Esophagus mucosa (tissue), 1 donor: ENCODE measurements around the gene SIAE. TPM values are rescaled to one million over a fixed set of nuclear protein-coding genes. Genes with fewer than 3 reads are reported as not detected.
"Not testable (repeated sequence)": the region's sequence is repeated elsewhere in the genome, so short reads cannot be mapped to it uniquely, and the experiment has no call there.

ENCODE experiments used
- ATAC-seq: fragments of 200-7000 bp; cut with Tn5 transposase; one replicate; pipeline ENCODE4 v1.9.1; 2020
- total RNA-seq: library from RNA; stranded (reverse); gene quantifications from one replicate; pipeline ENCODE4 v1.2.4, GENCODE V29; 2023
- donor health status: DM: yes; HTN: yes; CAD: no.

SIAE gene
- total RNA-seq, 1 donor from 2014 or later, result 28.3 TPM

GRCh38 chr11:124622531-124623451 is 50.7 kb downstream of the SIAE start, which contains the start of gene TBRG1:
Gene TBRG1 (plus strand): TSS chr11:124622864. CDS start chr11:124623084, 220 bp downstream.
- peak; percentile 94 for ATAC-seq

- no peak for ATAC-seq
These were observed 54.7 kb downstream of the SIAE start for GRCh38 chr11:124618863-124619262.

- no peak for ATAC-seq
These were observed 60.8 kb downstream of the SIAE start for GRCh38 chr11:124612567-124613246.

DNA sequence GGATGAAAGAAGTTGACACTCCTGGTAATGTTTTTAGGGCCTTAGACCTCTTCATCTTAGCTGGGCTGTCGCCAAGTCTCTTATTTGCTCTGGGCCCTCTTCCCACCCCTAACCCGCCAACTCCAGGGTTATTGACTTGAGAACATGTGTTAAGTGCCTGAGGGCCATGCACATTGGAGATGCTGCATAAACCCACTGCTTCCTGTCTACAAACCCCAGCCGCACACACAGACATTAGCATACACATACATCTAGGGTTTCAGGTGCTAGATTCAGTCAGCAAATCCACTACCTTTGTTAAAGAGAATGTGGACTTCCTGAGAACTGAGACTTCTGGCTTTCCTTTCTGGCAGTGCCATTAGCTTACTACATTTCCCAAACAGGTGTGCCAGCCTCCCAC is 61.5 kb downstream of the SIAE start:
- no peak for ATAC-seq

GRCh38 chr11:124611064-124611463 is 62.5 kb downstream of the SIAE start, which contains the start of gene PANX3:
Gene PANX3 (plus strand): TSS chr11:124611428. CDS start chr11:124611557, 129 bp downstream.
- ATAC-seq, result peak; percentile 25

DNA sequence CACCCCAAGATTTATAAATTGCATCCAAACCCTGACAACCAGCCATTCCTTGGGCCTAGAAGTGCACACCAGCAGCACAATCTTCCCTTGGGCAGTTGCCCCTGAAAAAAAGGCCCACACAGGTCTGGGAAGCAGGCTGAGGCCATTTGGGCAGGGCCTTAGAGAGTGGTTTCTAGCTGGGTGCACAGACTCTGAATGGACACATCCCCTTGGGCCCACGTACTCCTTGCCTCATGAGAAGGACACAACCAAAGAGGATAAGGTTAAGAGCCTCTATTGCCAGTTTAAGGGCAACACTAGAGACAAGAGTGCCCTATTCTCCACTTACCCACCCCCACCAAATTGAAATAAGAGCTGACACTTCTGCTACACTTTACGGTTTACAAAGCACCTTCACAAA is 63.2 kb downstream of the SIAE start:
- no peak for ATAC-seq

- no peak for ATAC-seq
These were observed 65.4 kb downstream of the SIAE start for GRCh38 chr11:124608147-124608546.

- ATAC-seq, result no peak
These were observed 67.8 kb downstream of the SIAE start for GRCh38 chr11:124605719-124606118.

DNA sequence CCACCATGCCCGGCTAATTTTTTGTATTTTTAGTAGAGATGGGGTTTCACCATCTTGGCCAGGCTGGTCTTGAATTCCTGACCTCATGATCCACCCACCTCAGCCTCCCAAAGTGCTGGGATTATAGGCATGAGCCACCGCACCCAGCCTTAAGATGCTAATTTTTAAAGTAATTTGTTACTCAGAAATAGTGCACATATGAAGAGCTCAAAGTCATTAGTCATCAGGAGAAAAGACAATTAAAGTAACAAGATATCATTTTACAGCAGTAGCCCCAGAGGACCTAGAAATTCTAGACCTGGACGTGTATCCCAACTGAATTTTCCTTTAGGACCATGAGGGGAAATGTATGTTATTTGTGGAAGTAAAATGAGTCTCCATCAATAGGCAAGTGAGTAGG is 70.8 kb downstream of the SIAE start:
- ATAC-seq, result not testable (repeated sequence)

DNA sequence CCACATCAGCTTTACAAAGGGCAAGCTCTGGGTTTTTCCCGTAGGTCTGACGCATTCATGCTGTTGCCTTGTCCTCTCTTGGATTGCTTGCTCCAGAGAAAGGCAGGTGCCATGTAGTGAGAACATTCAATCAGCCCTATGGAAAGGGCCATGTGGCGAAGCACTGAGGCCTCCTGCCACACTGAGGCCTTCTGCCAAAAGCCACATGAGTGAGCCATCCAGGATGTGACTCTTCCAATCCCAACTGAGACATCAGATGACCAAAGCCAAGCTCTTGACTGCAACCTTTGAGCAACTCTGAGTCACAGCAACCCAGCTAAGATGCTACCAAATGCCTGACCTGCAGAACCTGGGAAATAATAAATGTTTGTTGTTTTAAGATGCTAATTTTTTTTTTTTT is 71.3 kb downstream of the SIAE start:
- ATAC-seq, result no peak

- no peak for ATAC-seq
These were observed 72.8 kb downstream of the SIAE start for GRCh38 chr11:124600621-124601320.

DNA sequence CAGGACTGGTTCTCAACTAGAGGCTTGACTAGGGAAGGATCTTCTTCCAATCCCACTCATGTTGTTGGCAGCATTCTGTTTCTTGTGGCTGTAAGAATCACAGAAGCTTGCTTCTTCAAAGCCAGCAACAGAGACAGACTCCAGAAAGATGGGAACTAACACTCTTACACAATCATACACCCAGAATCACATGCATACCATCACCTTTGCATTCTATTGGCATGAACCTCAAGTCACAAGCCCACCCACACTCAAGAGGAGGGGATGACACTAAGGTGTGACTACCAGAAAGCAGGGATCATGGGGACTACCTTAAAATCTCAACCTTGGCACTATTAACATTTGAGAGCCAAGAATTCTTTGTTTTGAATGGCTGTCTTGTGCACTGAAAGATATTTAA is 75.9 kb downstream of the SIAE start:
- no peak for ATAC-seq

GRCh38 chr11:124595302-124595701 is 78.2 kb downstream of the SIAE start:
- no peak for ATAC-seq

- no peak for ATAC-seq
These were observed 80.9 kb downstream of the SIAE start for GRCh38 chr11:124592627-124593026.

DNA sequence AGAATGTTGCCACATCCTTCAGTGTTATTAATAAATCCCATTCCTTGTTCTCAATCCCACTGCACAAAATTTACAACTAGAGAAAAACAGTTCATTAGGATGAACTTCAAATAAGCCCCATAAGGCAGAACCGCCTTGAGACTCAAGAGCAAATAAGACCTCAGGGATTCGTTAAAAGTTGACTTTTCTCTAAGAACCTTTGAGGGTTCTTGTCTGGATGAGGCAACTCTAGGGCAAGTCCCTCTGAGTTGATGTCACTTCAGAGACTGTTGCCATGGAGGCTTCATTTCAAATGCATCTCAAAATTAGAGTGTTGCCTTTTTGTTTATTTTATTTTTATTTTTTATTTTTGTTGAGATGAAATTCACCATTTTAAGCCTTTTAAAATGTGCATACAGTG is 82.1 kb downstream of the SIAE start:
- ATAC-seq, result no peak

DNA sequence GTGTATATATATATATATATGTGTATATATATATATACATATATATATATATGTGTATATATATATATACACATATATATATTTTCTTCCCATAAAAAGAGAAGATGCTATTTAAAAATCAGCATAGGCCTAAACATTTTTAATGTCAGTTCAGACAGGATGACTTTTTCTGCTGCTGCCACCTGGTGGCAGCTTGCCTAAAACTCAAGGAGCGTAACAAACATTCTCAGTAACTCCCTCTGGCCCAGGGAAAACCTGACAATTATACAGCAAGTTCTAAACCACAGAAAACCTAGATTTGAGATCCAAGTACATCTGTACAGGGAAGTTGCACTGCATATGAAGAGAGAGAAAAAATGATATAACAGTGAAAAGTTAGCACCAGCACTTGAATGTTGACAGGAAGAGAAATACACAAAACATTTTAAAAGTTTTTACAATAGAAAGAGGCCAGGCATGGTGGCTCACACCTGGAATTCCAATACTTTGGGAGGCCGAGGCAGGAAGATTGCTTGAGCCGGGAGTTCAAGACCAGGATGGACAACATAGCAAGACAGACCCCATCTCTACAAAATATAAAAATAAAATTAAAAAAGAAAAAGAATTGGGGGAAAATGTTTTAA is 87.2 kb downstream of the SIAE start:
- ATAC-seq, result no peak

- no peak for ATAC-seq
These were observed 88.7 kb downstream of the SIAE start for GRCh38 chr11:124584681-124585372.

GRCh38 chr11:124583781-124584180 is 89.8 kb downstream of the SIAE start:
- no peak for ATAC-seq
